ENCODE measurements around the gene TRPV5.

The TRPV5 gene

DNA sequence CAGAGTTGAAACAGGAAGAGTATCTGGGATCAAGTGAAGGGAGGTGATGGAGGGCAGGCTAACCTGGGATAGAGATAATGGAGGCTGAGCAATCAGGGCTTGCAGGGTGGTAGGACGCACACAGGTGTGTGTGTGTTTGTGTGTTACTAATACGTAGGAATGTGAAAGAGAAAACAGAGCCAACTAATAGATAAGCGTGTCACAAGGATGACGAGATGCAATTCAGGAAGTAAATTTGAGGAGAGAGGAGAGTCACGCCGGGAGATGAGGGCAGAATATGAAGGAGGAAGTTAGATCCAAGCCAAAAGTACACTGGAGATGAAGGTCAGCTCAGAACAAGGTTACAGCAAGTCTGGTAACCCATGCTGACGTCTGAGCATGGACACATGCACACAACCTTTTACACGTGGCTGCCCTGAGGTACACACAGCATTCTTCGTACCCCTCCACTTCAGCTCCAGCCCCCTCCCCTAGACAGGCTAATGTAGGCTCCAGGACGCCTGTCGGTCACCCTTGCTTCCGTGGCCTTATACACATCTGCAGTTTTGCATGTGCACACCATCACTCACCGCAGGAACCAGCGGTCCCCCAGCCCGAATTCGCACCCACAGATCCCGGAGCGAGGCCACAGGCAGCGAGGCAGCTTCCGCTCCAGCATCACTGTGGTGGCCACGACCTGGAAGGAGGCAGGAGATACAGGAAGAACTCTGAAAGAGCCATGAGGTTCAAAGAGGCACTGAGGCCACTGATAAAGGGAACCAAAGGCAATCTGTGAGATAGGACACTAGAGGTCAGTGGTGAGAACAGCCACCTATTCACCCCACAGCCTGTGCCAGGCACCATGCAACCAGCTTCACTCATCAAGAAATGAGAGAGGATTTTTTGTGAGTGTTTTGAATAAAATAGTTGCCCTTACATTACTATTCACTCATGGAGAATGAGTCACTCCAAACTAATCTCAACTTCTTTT lies 24.3 kb downstream of the TRPV5 start:
- no peak for DNase-seq (ENCODE audit: low spot score)

DNA sequence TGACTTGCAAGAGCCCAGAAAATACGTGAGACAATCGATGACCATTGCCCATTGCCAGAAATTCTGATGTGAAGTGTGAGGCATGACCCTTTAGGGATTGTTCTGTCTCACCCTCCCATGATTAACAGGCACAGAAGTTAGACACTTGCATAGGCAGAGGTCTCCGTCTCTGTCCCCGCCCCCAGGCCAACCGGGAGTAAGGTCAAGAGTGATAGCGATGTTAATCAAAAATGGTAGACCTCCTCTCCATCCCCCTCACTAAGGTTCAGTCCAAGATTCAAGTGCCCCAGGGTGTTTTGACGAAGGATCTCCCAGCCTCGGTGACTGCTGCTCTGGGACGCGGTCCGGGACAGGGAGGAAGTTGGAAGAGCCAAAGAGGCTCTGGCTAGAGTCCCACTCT lies 25.3 kb downstream of the TRPV5 start:
- no peak for DNase-seq (ENCODE audit: low spot score)

GRCh38 chr7:142906643-142907042 lies 26.9 kb downstream of the TRPV5 start:
- DNase-seq (ENCODE audit: low spot score), result no peak

DNA sequence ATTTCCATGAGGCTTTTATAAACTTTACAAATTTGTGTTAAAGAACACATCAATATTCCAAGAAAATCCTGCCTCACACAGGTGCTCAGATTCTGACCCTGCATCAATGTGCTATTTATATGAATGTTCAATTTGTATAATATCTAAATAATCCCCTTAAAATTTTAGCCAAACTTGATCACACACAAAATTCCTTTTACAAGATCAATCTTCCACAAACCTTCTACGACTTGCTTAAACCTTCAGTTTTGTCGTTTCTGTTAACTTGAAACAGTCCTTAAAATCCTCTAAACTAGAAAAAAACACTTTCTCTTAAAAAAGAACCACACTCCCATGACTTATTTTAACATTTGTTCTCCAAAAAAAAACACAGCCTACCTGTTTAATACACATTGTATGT lies 27.8 kb downstream of the TRPV5 start:
- no peak for DNase-seq (ENCODE audit: low spot score)

DNA sequence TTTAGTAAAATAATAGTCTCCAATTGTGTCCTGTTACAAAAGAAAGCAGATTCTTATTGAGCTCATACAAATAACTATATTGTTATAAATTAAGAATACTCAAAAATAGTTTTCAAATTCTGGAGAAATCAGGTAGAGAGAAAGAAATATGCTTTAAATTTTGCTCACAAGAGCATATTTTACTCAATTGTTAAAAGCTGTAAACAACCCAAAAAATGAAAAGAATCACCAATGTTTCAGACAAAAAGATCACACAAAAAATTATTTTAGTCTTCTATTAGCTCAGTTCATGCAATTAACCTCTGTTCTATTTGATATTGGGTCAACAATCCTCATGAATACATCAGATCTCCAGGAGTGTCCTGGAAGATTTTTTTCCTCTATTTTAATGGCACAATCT lies 29.4 kb downstream of the TRPV5 start:
- DNase-seq (ENCODE audit: low spot score), result no peak

GRCh38 chr7:142901426-142902259 lies 31.9 kb downstream of the TRPV5 start:
- DNase-seq (ENCODE audit: low spot score), result no peak

DNA sequence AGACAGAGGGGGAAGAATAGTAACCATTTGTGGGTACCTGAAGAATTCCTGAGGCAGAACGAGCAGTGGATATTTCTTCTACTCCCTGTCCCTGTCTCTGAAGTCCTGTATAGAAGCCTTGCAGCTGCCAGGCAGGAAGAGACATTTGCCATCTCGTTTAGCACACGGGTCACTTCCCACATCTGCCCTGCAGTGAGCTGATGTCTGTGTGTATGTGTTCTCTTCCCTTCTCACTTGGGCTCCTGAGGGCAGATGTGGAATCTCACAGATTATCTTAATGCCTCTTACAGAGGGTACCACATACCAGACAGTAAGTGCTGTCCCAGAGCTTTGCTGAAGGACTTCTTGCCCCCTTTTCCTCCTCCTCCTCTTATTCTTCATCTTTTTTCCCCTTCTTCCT lies 33.9 kb downstream of the TRPV5 start:
- no peak for DNase-seq (ENCODE audit: low spot score)

DNA sequence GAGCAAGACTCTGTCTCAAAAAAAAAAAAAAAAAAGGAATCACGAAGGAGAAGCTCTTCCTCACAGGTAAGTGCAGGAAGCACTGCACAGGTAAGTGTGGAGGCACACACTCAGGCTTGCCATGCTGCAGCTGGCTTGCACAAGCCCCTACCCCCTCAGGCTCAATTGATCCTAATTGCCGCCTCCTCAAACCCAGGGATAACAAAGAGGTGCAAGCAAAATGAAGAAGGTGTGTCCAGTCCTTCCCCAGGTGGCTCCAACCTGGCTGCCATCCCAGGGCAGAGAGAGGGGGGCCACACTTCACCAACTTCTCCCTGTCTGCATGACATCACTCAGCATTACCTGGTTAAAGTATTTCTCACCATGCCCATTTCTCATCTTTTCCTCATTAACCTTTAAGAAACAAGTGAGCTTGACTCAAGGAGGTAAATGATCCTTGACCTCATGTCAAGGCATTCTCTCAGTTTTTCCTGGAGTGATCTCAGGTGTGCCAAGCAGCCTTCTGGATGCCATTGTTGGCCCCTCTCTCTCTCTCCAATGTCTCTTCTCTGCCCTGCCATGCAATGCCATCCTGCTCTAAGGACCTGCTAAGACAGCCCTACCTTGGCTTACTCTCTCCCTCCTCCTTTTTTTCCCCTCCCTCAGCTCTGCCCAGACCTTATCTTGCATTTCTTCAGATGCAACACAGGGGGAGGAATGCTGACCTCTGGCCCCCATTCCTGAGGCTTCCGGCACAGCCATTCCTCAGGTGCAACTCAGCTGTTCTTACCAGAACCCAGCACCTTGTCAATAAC lies 35.0 kb downstream of the TRPV5 start:
- no peak for DNase-seq (ENCODE audit: low spot score)

DNA sequence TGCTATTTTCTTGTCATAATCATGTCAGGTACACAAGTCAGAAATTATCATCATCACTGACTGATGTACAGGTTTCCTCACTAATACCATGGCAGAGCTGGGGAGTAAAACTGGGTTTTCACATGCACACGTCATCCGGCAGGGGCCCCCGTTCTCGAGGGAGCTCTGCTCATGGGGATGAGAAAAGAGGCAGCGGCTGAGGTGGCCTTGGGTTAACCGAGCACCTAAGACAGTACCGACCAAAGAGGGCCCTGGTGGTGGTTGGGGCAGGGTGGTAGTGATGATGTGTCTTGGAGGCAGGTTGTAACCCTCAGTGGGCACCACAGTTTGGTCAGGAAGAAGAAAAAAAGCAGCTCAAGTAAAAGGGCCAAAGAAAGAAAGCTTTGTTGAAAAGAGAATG lies 35.9 kb downstream of the TRPV5 start:
- no peak for DNase-seq (ENCODE audit: low spot score)

DNA sequence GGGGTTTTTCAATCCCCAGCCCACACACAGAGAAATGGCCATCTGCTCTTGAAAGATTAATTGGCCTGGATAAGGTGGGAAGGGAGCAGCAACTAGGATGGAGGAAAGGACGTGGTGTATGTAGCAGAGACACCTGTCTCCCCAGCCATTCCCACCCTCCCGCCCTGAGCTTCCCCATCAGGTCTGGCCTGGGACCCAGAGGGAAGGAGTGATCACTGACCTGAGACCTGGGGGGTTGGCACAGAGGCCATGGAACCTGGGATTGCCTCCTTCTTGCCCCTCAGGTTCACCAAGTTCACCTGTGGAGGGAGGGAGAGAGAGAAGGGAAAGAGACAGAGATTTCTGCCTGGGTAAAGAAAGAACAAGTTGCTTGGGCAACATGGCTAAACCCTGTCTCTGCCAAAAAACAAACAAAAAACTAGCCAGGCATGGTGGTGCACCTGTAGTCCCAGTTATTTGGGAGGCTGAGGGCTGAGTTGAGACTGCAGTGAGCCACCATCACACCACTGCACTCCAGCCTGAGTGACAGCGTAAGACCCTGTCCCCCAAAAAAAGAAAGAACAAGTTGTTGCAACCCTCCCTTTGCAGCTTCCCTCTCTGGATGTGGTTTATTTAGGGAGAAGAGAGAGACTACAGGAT lies 36.7 kb downstream of the TRPV5 start:
- no peak for DNase-seq (ENCODE audit: low spot score)

- no peak for DNase-seq (ENCODE audit: low spot score)
Observed at GRCh38 chr7:142896151-142896550, 37.4 kb downstream of the TRPV5 start.

DNA sequence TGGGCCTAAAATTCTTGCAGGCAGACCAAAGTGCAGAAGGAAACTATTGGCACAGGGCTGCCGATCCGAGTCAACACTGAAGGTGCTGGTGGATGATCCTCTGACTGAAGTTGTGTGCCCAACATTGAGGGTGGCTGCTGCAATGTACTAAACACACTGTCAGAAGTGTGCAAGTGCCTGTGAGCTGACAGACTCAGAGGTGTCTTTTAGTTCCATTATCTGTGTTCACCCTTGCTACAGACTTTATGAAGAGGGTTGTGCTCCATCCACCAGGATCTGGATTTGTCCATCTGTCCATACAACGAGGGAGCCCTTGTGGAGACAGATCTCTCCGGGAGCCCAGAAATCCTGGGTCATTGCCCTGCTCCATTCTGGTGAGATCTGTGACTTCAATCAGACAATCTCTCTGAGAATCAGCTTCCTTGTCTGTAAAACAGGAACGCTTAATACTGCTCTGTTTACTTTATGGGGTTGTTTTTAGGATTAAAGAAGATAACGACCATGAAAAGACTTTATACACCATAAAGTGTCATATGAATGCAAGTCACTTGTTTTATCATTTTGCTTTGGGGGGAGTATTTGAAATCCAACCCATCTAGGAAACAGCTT lies 38.5 kb downstream of the TRPV5 start:
- no peak for DNase-seq (ENCODE audit: low spot score)

DNA sequence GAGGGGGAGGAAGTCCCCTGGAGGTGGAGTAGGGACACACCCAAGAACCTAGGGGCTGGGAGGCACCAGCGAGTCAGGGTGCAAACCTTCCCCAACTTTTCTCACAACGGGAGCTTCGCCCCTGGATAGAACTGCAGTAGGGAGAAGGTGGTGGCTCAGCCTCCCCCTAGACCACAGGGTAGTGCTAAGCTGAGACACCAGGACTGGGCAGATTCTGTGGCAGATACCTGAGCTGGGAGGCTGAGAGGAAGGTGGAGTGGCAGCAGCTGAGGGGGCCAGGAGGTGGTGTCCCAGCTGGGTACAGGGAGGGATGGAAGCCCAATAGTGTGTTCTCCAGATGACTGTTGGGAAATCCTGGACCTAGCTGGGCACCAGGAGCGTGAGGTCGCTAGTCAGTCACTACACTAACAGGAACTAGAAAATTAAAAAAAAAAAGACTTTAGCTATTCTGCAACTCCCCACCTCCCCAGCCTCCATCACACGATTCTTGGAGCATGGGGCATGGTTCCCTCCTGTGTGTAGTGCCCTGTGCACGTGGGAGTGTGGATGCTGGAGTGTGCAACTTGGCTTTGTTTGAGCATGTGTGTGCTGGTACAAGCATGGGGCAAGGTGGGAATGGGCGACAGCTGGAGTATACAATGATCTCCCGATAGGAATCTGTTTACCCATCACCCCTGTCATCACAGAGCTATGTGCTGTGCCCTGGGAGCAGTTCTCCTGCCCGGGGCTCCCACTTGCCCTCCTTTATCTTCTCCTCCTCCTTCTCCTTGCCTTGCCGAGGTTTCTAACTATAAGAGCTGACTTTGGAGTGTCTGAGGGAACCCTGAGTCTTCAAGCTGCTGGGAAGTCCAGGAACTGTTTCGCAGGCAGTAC lies 39.2 kb downstream of the TRPV5 start:
- no peak for DNase-seq (ENCODE audit: low spot score)

DNA sequence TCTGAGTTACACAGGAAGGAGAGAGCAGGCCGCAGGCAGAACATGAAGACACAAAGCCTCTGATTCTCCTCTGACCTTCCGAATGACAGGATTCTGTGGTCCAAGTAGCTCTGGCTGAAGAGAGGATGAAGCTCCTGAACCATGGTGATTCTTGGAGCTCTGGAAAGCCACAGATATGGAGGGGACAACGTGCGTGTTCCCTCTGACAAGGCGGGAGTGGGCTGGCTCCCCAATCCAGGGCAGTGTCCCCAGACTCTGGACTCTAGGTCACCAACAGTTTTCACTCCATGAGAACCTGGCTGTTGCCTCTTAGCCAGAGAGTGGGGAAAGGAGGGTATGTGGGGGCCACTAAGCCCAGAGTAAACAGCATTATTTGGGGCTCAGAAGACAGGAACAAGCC lies 40.6 kb downstream of the TRPV5 start:
- no peak for DNase-seq (ENCODE audit: low spot score)

DNA sequence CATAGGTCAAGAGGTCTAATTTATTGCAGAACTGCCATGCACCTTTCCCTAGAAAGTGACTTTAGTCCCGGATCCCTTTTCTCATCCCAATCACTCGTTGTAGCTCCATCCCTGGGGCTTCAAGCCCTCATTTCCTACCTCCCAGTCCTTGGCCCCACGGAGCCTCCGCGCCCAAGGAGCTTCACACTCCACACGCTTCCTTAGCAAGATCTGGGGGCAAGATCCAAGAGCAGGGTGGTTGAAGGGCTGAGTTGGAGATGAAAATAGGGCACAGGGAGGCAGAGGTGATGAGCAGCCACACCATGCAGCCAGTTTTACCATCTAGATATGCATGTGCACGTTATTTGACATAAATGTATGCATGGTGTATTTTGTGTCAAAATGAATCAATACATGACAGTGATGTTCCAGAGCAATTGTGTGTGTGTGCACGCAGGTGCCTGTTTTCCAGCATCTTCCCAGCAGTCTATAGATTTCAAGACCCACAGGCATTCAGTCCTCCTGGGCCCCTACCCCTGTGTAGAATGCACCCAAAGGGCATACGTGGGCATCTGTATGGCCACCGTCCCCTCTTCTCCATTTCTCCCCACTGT lies 42.0 kb downstream of the TRPV5 start:
- DNase-seq (ENCODE audit: low spot score), result no peak

GRCh38 chr7:142890874-142891485 lies 42.6 kb downstream of the TRPV5 start:
- no peak for DNase-seq (ENCODE audit: low spot score)

- DNase-seq (ENCODE audit: low spot score), result no peak
Observed at GRCh38 chr7:142889816-142890215, 43.7 kb downstream of the TRPV5 start.

- DNase-seq (ENCODE audit: low spot score), result no peak
Observed at GRCh38 chr7:142887282-142888015, 46.1 kb downstream of the TRPV5 start.

GRCh38 chr7:142886866-142887265 lies 46.7 kb downstream of the TRPV5 start:
- no peak for DNase-seq (ENCODE audit: low spot score)

All from cerebellar cortex (tissue), 1 donor.